Mesenchymal stem cell (in vitro differentiated cells and primary cell): ENCODE results near the gene PNLIPRP1.

Experiments used
- DNase-seq: peaks from one replicate; pipeline ENCODE4 v3.0.0-alpha.2; 2013
- H2AFZ ChIP-seq: one replicate; pipeline ENCODE4 v1.6.1; 2013; ENCODE audit warnings: low read depth, mild to moderate bottlenecking, control low read depth, inconsistent platforms, low read length, moderate library complexity
- H2AK5ac ChIP-seq: 2 replicates; pipeline ENCODE4 v1.6.1; 2013; ENCODE audit warnings: low read length, moderate library complexity, mild to moderate bottlenecking, inconsistent platforms; ENCODE audit not compliant: severe bottlenecking
- H2BK120ac ChIP-seq: one replicate; pipeline ENCODE4 v1.6.1; 2013; ENCODE audit warnings: low read depth, mild to moderate bottlenecking, inconsistent platforms, low read length, moderate library complexity
- H2BK12ac ChIP-seq, 2 experiments: one replicate each; pipeline ENCODE4 v1.6.1; 2013; ENCODE audit warnings: inconsistent platforms in 2 of 2, low read length in 2 of 2, mild to moderate bottlenecking in 2 of 2, moderate library complexity in 2 of 2, control low read depth in 1 of 2
- H2BK15ac ChIP-seq: one replicate; pipeline ENCODE4 v1.6.1; 2013; ENCODE audit warnings: mild to moderate bottlenecking, low read depth, inconsistent platforms; ENCODE audit not compliant: poor library complexity, severe bottlenecking
- H2BK5ac ChIP-seq: 2 replicates; pipeline ENCODE4 v1.6.1; 2013; ENCODE audit warnings: low read depth, mild to moderate bottlenecking, low read length, control low read depth, inconsistent platforms; ENCODE audit not compliant: poor library complexity, severe bottlenecking
- H3K14ac ChIP-seq, 2 experiments: one replicate each; pipeline ENCODE4 v1.6.1; 2013; ENCODE audit warnings: inconsistent platforms in 2 of 2, low read length in 2 of 2, control low read depth in 1 of 2, mild to moderate bottlenecking in 1 of 2, moderate library complexity in 1 of 2
- H3K18ac ChIP-seq, 2 experiments: one replicate each; pipeline ENCODE4 v1.6.1; 2013; ENCODE audit warnings: inconsistent platforms in 2 of 2, low read length in 2 of 2, control low read depth in 1 of 2, low read depth in 1 of 2, mild to moderate bottlenecking in 1 of 2
- H3K23ac ChIP-seq, 2 experiments: one replicate each; pipeline ENCODE4 v1.6.1; 2013; ENCODE audit warnings: inconsistent platforms in 2 of 2, low read length in 2 of 2, mild to moderate bottlenecking in 2 of 2, moderate library complexity in 2 of 2, control low read depth in 1 of 2
- H3K27ac ChIP-seq: 2 replicates; pipeline ENCODE4 v1.5.1; 2013; ENCODE audit warnings: mild to moderate bottlenecking, moderate library complexity, low read length, control low read depth, inconsistent platforms; ENCODE audit not compliant: poor library complexity, severe bottlenecking
- H3K27me3 ChIP-seq, 2 experiments: 2 replicates each; pipeline versions ENCODE4 v1.6.1 to v1.7.0; 2013; ENCODE audit warnings: low read length in 2 of 2, mild to moderate bottlenecking in 2 of 2, moderate library complexity in 2 of 2, control low read depth in 1 of 2, inconsistent platforms in 1 of 2; ENCODE audit not compliant: control insufficient read depth in 1 of 2, insufficient read depth in 1 of 2
- H3K36me3 ChIP-seq, 2 experiments: 2 replicates each; pipeline versions ENCODE4 v1.6.1 to v1.7.0; 2013; ENCODE audit warnings: low read length in 2 of 2, control low read depth in 1 of 2, inconsistent platforms in 1 of 2, low read depth in 1 of 2, mild to moderate bottlenecking in 1 of 2; ENCODE audit not compliant: insufficient read depth in 2 of 2, control insufficient read depth in 1 of 2
- H3K4ac ChIP-seq, 2 experiments: one replicate each; pipeline ENCODE4 v1.6.1; 2013; ENCODE audit warnings: inconsistent platforms in 2 of 2, low read length in 2 of 2, mild to moderate bottlenecking in 2 of 2, moderate library complexity in 2 of 2, control low read depth in 1 of 2, low read depth in 1 of 2
- H3K4me1 ChIP-seq: 2 replicates; pipeline ENCODE4 v1.6.1; 2013; ENCODE audit warnings: low read depth, low read length, control low read depth; ENCODE audit not compliant: control insufficient read depth, insufficient read depth
- H3K4me2 ChIP-seq: 2 replicates; pipeline ENCODE4 v1.6.1; 2013; ENCODE audit warnings: low read length, mild to moderate bottlenecking, inconsistent platforms; ENCODE audit not compliant: poor library complexity, severe bottlenecking
- H3K4me3 ChIP-seq, 2 experiments: 2 replicates each; pipeline versions ENCODE4 v1.5.1 to v1.7.0; 2013; ENCODE audit warnings: low read length in 2 of 2, mild to moderate bottlenecking in 2 of 2, control low read depth in 1 of 2, low read depth in 1 of 2; ENCODE audit not compliant: insufficient read depth in 1 of 2
- H3K79me1 ChIP-seq: replicated peaks from 2 replicates; pipeline ENCODE4 v1.6.1; 2013; ENCODE audit warnings: mild to moderate bottlenecking, control low read depth, low read length, inconsistent platforms; ENCODE audit not compliant: poor library complexity, severe bottlenecking
- H3K9ac ChIP-seq: 2 replicates; pipeline ENCODE4 v1.7.0; 2013; ENCODE audit warnings: mild to moderate bottlenecking, low read length, moderate library complexity
- H3K9me3 ChIP-seq: 2 replicates; pipeline ENCODE4 v1.7.0; 2013; ENCODE audit warnings: mild to moderate bottlenecking, low read length; ENCODE audit not compliant: control insufficient read depth
- H4K8ac ChIP-seq: one replicate; pipeline ENCODE4 v1.6.1; 2013; ENCODE audit warnings: inconsistent platforms, mild to moderate bottlenecking, low read length, moderate library complexity
- H4K91ac ChIP-seq: one replicate; pipeline ENCODE4 v1.6.1; 2013; ENCODE audit warnings: mild to moderate bottlenecking, low read length, inconsistent platforms
- WGBS: methylation state at CpG from one replicate; pipeline ENCODE4 v1.1.7; 2013; ENCODE audit warnings: mixed read lengths; 5-methylcytosine and 5-hydroxymethylcytosine counted together

Gene PNLIPRP1

DNA sequence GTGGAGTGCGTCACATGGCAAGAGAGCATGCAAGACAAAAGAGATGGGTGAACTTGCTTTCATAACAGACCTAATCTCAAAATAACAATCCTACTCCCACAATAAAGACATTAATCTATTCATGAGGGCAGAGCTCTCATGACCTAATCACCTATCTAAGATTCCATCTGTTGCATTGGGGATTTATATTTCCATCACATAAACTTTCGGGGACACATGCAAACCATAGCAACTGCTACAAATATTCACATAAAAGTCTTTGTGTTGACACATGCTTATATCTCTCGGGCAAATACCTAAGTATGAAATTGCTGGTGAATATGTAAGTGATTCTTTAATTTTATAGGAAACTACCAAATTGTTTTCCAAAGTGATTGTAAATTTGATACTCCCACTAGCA is 16.0 kb upstream of the PNLIPRP1 start:
- no peak overlapping the region for H3K23ac ChIP-seq
- no peaks in the 10 kb centered on the region for H3K4me1 ChIP-seq
- no peaks in the 10 kb centered on the region for H3K79me1 ChIP-seq
- no peak overlapping the region for H4K91ac ChIP-seq
- no peak overlapping the region for H3K4ac ChIP-seq
- 89% methylated on average over 1 of the region's 3 CpGs for WGBS
- H2BK120ac ChIP-seq = no peak overlapping the region
- no peak overlapping the region for H3K4me3 ChIP-seq
- no peak overlapping the region for H2AK5ac ChIP-seq
- no peaks in the 10 kb centered on the region for H3K9me3 ChIP-seq
- H3K18ac ChIP-seq = no peak overlapping the region
- H4K8ac ChIP-seq = no peak overlapping the region
- H3K14ac ChIP-seq = no peak overlapping the region
- no peak overlapping the region for H2AFZ ChIP-seq
- no peak for DNase-seq
- H3K27me3 ChIP-seq = no peaks in the 10 kb centered on the region
- no peak overlapping the region for H3K9ac ChIP-seq
- no peak overlapping the region for H3K27ac ChIP-seq
- no peak overlapping the region for H2BK12ac ChIP-seq
- H3K36me3 ChIP-seq = no peaks in the 10 kb centered on the region
- no peak overlapping the region for H2BK15ac ChIP-seq
- no peak overlapping the region for H3K4me2 ChIP-seq
- no peak overlapping the region for H2BK5ac ChIP-seq

DNA sequence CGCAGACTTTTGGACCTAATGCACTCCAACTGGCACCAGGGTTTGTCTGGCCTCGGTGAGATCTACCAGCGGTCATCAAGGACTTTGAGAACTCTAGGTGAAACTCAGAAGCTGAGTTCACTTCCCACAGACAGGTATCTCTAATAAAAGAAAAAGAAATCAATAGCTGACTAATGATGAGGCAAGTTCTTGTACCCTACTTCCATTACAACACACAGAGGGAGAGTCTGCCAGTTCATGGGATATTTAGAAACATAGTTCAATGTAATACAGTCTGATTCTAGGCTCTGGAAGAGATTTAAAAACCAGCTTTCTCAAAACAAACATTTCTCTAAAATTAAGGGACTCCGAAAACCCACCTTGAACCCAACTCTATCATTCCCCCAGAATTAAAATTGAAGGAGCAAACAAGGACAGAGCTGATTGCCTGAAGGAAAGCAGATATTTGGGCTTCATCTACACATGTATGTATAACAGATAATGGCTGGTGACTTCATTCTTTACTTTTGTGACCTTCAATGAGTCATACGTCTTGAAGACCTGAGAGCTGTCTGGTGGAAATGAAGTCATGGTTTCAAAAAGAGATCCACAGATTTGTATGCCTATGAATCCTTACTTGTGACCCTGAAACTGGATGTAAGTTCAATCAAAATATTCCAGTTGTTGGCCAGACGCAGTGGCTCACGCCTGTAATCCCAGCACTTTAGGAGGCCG is 2.7 kb upstream of the PNLIPRP1 start:
- Histone ChIP-seq H3K14ac (no peak overlapping the region), H3K23ac (no peak overlapping the region), H4K91ac (no peak overlapping the region), H2BK12ac (no peak overlapping the region), H2BK5ac (no peak overlapping the region), H2AFZ (no peak overlapping the region), H3K4me1 (no peaks in the 10 kb centered on the region), H2BK120ac (no peak overlapping the region), H3K27me3 (no peaks in the 10 kb centered on the region), H3K4me3 (no peak overlapping the region), H3K9ac (no peak overlapping the region), H4K8ac (no peak overlapping the region), H2AK5ac (no peak overlapping the region), H3K9me3 (peaks cover 4% of the 10 kb centered on the region), H3K27ac (no peak overlapping the region), H2BK15ac (no peak overlapping the region), H3K79me1 (no peaks in the 10 kb centered on the region), H3K18ac (no peak overlapping the region), H3K4me2 (no peak overlapping the region), H3K36me3 (no peaks in the 10 kb centered on the region), H3K4ac (no peak overlapping the region)
- WGBS = 83% methylated on average over 6 of the region's 8 CpGs
- no peak for DNase-seq

DNA sequence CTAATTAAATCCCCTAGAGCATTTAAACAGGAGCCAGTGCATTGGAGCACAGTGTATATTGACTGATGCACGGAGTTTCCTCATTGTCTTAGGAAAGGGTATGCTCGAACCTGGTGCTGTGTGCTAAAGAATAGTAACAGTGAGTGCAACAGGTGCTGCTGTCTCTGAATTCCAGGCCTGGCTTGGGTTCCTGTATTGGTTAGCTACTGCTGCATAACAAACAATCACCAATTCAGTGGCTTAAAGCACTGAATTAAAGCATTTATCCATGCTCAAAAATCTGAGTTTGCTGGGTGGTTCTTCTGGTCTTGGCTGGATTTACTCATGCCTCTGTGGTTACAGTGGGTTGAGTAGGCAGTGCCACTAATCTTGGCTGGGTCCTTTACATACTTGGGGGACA is 1.8 kb upstream of the PNLIPRP1 start:
- no peak overlapping the region for H2AK5ac ChIP-seq
- H4K8ac ChIP-seq = no peak overlapping the region
- H3K27me3 ChIP-seq = no peaks in the 10 kb centered on the region
- no peak overlapping the region for H3K4me2 ChIP-seq
- H3K27ac ChIP-seq = no peak overlapping the region
- H3K23ac ChIP-seq = no peak overlapping the region
- H3K79me1 ChIP-seq = no peaks in the 10 kb centered on the region
- H3K4me3 ChIP-seq = no peak overlapping the region
- no peak overlapping the region for H2BK120ac ChIP-seq
- no peak overlapping the region for H3K4ac ChIP-seq
- H3K18ac ChIP-seq = no peak overlapping the region
- H2BK15ac ChIP-seq = no peak overlapping the region
- 84% methylated on average over 2 of the region's 2 CpGs for WGBS
- H2AFZ ChIP-seq = no peak overlapping the region
- no peaks in the 10 kb centered on the region for H3K4me1 ChIP-seq
- H3K9me3 ChIP-seq = peaks cover 4% of the 10 kb centered on the region
- no peak overlapping the region for H3K9ac ChIP-seq
- no peak for DNase-seq
- no peak overlapping the region for H2BK12ac ChIP-seq
- H3K36me3 ChIP-seq = no peaks in the 10 kb centered on the region
- no peak overlapping the region for H2BK5ac ChIP-seq
- H3K14ac ChIP-seq = no peak overlapping the region
- H4K91ac ChIP-seq = no peak overlapping the region

DNA sequence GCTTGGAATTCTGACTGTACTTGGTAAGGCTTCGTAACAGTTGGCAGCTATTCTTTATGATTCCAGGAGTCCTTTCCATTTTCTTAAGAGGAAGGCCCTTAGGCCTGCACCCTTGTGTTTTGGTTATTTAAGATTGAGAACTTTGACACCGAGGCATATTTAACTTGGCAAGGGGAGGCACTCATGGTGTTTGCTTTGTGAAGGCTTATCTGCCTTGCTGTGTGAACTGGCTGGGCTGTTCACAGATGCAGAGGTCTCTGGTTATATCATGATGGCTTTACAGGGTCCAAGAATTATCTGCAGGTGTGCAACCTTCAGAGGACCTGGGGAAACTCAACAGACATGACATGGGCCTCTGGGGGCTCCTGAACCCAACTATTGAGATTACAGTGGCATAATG is 833 bp upstream of the PNLIPRP1 start:
- Histone ChIP-seq H2BK5ac (no peak overlapping the region), H3K4ac (no peak overlapping the region), H3K27me3 (peaks cover 0 to 3% of the 10 kb centered on the region in 2 experiments), H2BK15ac (no peak overlapping the region), H3K4me1 (no peaks in the 10 kb centered on the region), H4K8ac (no peak overlapping the region), H3K9ac (no peak overlapping the region), H2BK12ac (no peak overlapping the region), H3K14ac (no peak overlapping the region), H3K18ac (no peak overlapping the region), H3K27ac (no peak overlapping the region), H3K36me3 (no peaks in the 10 kb centered on the region), H3K23ac (no peak overlapping the region), H3K4me2 (no peak overlapping the region), H3K79me1 (no peaks in the 10 kb centered on the region), H2AFZ (no peak overlapping the region), H2BK120ac (no peak overlapping the region), H3K4me3 (no peak overlapping the region), H4K91ac (no peak overlapping the region), H2AK5ac (no peak overlapping the region), H3K9me3 (peaks cover 4% of the 10 kb centered on the region)
- 72% methylated on average over 2 of the region's 2 CpGs for WGBS
- no peak for DNase-seq
